ENCODE data around the gene TRIM10.
"Not testable (repeated sequence)": the region's sequence is repeated elsewhere in the genome, so short reads cannot be mapped to it uniquely, and the experiment has no call there.

GRCh38 chr6:30140240-30140639 is 20.8 kb downstream of the TRIM10 start:
- TF ChIP-seq, protein P1, sequence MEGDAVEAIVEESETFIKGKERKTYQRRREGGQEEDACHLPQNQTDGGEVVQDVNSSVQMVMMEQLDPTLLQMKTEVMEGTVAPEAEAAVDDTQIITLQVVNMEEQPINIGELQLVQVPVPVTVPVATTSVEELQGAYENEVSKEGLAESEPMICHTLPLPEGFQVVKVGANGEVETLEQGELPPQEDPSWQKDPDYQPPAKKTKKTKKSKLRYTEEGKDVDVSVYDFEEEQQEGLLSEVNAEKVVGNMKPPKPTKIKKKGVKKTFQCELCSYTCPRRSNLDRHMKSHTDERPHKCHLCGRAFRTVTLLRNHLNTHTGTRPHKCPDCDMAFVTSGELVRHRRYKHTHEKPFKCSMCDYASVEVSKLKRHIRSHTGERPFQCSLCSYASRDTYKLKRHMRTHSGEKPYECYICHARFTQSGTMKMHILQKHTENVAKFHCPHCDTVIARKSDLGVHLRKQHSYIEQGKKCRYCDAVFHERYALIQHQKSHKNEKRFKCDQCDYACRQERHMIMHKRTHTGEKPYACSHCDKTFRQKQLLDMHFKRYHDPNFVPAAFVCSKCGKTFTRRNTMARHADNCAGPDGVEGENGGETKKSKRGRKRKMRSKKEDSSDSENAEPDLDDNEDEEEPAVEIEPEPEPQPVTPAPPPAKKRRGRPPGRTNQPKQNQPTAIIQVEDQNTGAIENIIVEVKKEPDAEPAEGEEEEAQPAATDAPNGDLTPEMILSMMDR (IDR thresholded peaks at IDR 0.05 in 4 of 5, conservative IDR thresholded peaks at IDR 0.05 in 1 of 5) = not testable (repeated sequence)
- not testable (repeated sequence) for TF ChIP-seq POLR2A (IDR thresholded peaks at IDR 0.05)

All from gastrocnemius medialis (tissue), 4 donors.